Large intestine (tissue), 3 donors: ENCODE data around the gene SMARCC2. TPM values are rescaled to one million over a fixed set of nuclear protein-coding genes. Genes with fewer than 3 reads are reported as not detected.
"Not testable (repeated sequence)": the region's sequence is repeated elsewhere in the genome, so short reads cannot be mapped to it uniquely, and the experiment has no call there.

Experiments used
- DNase-seq, 2 donors: peaks; one replicate each; pipeline versions ENCODE4 v3.0.0 to v3.0.0-alpha.2; 2013
- H3K27ac ChIP-seq: one replicate; pipeline ENCODE4 v1.5.1; 2013; ENCODE audit warnings: low read length
- H3K27me3 ChIP-seq: 2 replicates; pipeline ENCODE4 v1.6.1; 2013; ENCODE audit warnings: low read length; ENCODE audit not compliant: control insufficient read depth, insufficient read depth
- H3K36me3 ChIP-seq: 2 replicates; pipeline ENCODE4 v1.6.1; 2013; ENCODE audit warnings: low read length; ENCODE audit not compliant: control insufficient read depth, insufficient read depth
- H3K4me1 ChIP-seq: one replicate; pipeline ENCODE4 v1.6.1; 2013; ENCODE audit warnings: low read length; ENCODE audit not compliant: control insufficient read depth, insufficient read depth
- H3K4me3 ChIP-seq: one replicate; pipeline ENCODE4 v1.5.1; 2013; ENCODE audit warnings: low read length
- H3K9me3 ChIP-seq: one replicate; pipeline ENCODE4 v1.6.1; 2013; ENCODE audit warnings: mild to moderate bottlenecking, low read depth, low read length, moderate library complexity; ENCODE audit not compliant: control insufficient read depth
- WGBS: methylation state at CpG from one replicate; pipeline ENCODE4 v1.1.5; 2013; ENCODE audit warnings: low lambda C conversion rate; ENCODE audit not compliant: insufficient coverage; 5-methylcytosine and 5-hydroxymethylcytosine counted together
- polyA plus RNA-seq: library from polyadenylated mRNA; unstranded; fragments of 120-200 nt; gene quantifications from one replicate; pipeline ENCODE4 v1.2.1, GENCODE V29; 2013

The SMARCC2 gene
- polyA plus RNA-seq, 1 donor = 70.7 TPM

DNA sequence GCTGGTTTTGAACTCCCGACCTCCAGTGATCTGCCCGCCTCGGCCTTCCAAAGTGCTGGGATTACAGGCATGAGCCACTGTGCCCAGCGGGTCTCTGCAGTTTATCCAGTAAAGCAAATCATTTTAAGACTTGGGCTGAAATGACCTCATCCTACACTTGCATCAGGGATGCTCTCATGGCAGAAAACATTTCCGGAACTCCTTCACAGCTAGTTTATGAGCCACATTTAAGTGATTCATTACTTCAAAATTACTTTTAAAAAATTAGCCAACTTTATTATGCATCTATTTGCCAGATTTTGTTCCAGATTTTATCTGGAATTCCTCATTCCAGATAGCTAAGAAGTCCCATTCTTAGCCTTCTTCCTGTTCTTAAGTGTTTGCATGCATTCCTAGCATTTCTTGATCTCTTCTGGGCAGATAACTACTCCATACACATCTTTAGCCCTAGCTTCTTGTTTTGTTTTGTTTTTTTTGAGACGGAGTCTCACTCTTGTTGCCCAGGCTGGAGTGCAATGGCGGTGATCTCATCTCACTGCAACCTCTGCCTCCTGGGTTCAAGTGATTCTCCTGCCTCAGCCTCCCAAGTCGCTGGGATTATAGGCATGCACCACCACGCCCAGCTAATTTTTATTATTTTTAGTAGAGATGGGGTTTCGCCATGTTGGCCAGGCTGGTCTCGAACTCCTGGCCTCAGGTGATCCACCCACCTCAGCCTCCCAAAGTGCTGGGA is 7.7 kb upstream of the SMARCC2 start:
- H3K9me3 ChIP-seq, H3K27me3 ChIP-seq, DNase-seq, H3K4me3 ChIP-seq, H3K27ac ChIP-seq, H3K4me1 ChIP-seq, H3K36me3 ChIP-seq: not testable (repeated sequence)
- no CpG with 5 or more reads among the region's 11 CpGs for WGBS

GRCh38 chr12:56193025-56193578 is 3.8 kb upstream of the SMARCC2 start:
- Histone ChIP-seq H3K4me1 (peaks cover 4% of the 10 kb centered on the region), H3K27ac (no peak overlapping the region), H3K9me3 (no peaks in the 10 kb centered on the region), H3K36me3 (no peaks in the 10 kb centered on the region), H3K27me3 (no peaks in the 10 kb centered on the region), H3K4me3 (no peak overlapping the region)
- WGBS = 67% methylated on average over 1 of the region's 1 CpG
- DNase-seq = peak; percentile 64 to 70

- DNase-seq = no peak
- Histone ChIP-seq H3K4me3 (no peak overlapping the region), H3K9me3 (no peaks in the 10 kb centered on the region), H3K27ac (no peak overlapping the region), H3K4me1 (peaks cover 4% of the 10 kb centered on the region), H3K36me3 (no peaks in the 10 kb centered on the region), H3K27me3 (no peaks in the 10 kb centered on the region)
Measured at GRCh38 chr12:56192582-56192981, 3.3 kb upstream of the SMARCC2 start.

- DNase-seq = peak in 1 of 2 donors; percentile 29
- no CpG with 5 or more reads among the region's 9 CpGs for WGBS
- peak overlapping the region; percentile 82 for H3K4me3 ChIP-seq
- H3K27ac ChIP-seq = peak overlapping the region; percentile 97
- H3K36me3 ChIP-seq = peaks cover 4% of the 10 kb centered on the region
- peaks cover 9% of the 10 kb centered on the region for H3K4me1 ChIP-seq
- no peaks in the 10 kb centered on the region for H3K9me3 ChIP-seq
- no peaks in the 10 kb centered on the region for H3K27me3 ChIP-seq
Measured at GRCh38 chr12:56190695-56191155, 1.4 kb upstream of the SMARCC2 start.

GRCh38 chr12:56189918-56190694 is 823 bp upstream of the SMARCC2 start:
- Histone ChIP-seq H3K4me1 (peaks cover 9% of the 10 kb centered on the region), H3K27me3 (no peaks in the 10 kb centered on the region), H3K4me3 (peak overlapping the region; percentile 82), H3K36me3 (peaks cover 10% of the 10 kb centered on the region), H3K27ac (peak overlapping the region; percentile 97), H3K9me3 (no peaks in the 10 kb centered on the region)
- peak; percentile 90 to 92 for DNase-seq
- WGBS = 0% methylated on average over 2 of the region's 42 CpGs

DNA sequence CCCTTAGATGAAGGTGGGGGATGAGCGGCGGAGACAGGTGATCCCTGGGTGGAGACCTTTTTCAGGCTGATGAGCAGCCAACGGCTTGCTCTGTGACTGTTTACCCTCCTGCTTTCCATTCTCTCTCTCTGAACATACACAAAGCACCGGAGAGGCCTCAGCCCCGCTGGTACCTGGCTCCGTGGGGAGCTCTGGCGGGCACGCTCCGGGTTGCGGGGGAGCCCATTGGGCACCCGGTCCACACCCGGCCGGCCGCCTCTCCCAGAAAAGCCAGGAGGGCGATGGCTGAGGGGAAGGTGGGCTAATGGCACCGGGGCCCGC is 545 bp downstream of the SMARCC2 start:
- peak overlapping the region; percentile 96 for H3K4me3 ChIP-seq
- H3K27me3 ChIP-seq = no peaks in the 10 kb centered on the region
- H3K27ac ChIP-seq = peak overlapping the region; percentile 72
- DNase-seq = peak in 1 of 2 donors; percentile 48
- no CpG with 5 or more reads among the region's 17 CpGs for WGBS
- H3K4me1 ChIP-seq = peaks cover 9% of the 10 kb centered on the region
- H3K9me3 ChIP-seq = no peaks in the 10 kb centered on the region
- peaks cover 23% of the 10 kb centered on the region for H3K36me3 ChIP-seq

DNA sequence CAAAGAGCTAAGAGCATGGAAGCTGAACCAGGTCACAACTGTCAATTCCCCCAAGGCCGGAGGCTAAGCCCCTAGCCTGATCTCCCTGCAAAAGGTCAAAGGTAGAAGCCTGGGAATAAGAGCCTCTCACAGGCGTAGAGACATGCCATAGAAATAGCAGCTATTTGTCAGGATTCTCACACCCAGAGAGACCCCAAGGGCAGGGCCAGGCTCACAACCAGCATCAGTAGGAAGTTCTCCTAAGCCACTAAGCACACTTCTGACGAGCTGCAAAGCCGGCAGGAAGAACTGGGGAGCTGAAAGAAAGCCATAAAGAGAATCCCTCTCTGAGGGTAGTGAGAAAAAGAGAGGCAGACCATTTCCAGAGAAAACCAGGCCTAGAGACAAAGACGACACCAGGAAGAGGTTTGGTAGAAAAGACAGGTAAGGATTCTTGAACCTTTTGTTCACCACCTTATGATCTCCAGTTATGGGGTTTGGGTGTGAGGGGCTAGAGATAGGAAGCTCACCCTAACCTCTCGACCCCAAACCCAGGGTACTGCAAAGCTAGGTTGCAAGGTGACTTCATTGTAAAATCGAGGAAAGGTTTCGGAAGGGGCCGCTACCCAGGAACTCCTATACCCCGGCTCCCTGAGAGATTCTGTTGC is 1.0 kb downstream of the SMARCC2 start:
- Histone ChIP-seq H3K27ac (peak overlapping the region; percentile 72), H3K9me3 (no peaks in the 10 kb centered on the region), H3K4me1 (peaks cover 9% of the 10 kb centered on the region), H3K36me3 (peaks cover 26% of the 10 kb centered on the region), H3K4me3 (peak overlapping the region; percentile 96), H3K27me3 (no peaks in the 10 kb centered on the region)
- WGBS = no CpG with 5 or more reads among the region's 10 CpGs
- DNase-seq = no peak

DNA sequence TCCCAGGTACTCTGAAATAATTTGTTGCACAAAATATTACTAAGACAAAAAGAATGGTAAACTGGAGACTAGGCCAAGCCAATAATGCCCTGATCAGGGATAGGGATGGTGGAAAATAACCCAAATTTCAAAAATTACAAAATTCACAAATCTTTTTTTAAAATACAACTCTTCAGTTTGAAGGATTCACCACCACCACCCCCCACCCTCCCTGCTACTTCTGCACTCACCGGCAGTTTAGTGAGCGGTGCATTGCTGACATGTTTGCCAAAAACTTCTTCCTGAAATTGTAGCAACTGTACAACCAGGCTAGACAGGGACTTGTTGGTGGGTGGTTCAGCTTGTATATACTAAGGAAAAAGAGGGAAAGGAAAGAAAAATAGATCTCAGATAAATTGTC is 2.3 kb downstream of the SMARCC2 start:
- H3K27me3 ChIP-seq = no peaks in the 10 kb centered on the region
- DNase-seq = no peak
- H3K27ac ChIP-seq = no peak overlapping the region
- peaks cover 33% of the 10 kb centered on the region for H3K36me3 ChIP-seq
- peaks cover 9% of the 10 kb centered on the region for H3K4me1 ChIP-seq
- H3K4me3 ChIP-seq = no peak overlapping the region
- no CpG with 5 or more reads among the region's 2 CpGs for WGBS
- no peaks in the 10 kb centered on the region for H3K9me3 ChIP-seq

DNA sequence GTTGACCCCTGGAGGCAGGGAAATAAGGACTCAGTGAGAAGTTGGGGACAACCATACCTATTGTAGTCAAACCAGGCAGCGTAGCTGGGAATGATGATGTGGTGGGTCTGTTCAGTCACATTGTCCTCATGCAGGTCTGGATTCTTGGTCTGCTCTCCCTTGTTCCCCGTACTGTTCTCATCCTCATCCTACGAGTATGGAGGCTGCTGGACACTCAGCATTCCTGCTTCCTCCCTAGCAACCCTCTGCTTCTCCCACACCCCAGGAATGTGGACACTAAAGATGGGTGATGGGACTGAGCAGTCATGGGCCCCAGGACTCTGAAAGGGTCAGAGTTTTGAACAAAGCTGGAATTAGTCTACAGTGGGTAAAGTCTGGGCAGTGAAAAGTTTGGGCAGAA is 10.9 kb downstream of the SMARCC2 start:
- no peaks in the 10 kb centered on the region for H3K9me3 ChIP-seq
- no peaks in the 10 kb centered on the region for H3K4me1 ChIP-seq
- WGBS = no CpG with 5 or more reads among the region's 3 CpGs
- DNase-seq = no peak
- no peaks in the 10 kb centered on the region for H3K27me3 ChIP-seq
- peaks cover 78% of the 10 kb centered on the region for H3K36me3 ChIP-seq
- no peak overlapping the region for H3K27ac ChIP-seq
- H3K4me3 ChIP-seq = no peak overlapping the region

- WGBS = no CpG with 5 or more reads among the region's 7 CpGs
- H3K36me3 ChIP-seq = peaks cover 90% of the 10 kb centered on the region
- H3K27me3 ChIP-seq = no peaks in the 10 kb centered on the region
- DNase-seq = no peak
- H3K4me1 ChIP-seq = no peaks in the 10 kb centered on the region
- no peak overlapping the region for H3K27ac ChIP-seq
- H3K4me3 ChIP-seq = no peak overlapping the region
- no peaks in the 10 kb centered on the region for H3K9me3 ChIP-seq
Measured at GRCh38 chr12:56172839-56173238, 16.4 kb downstream of the SMARCC2 start.
